MCF 10A (cell line): ENCODE results near the gene MPP1. TPM values are rescaled to one million over a fixed set of nuclear protein-coding genes. Genes with fewer than 3 reads are reported as not detected.

Experiments used
- BruUV-seq: library from RNA; stranded (reverse); fragments of 400-500 nt; replicated peaks from 2 replicates; lab custom pipeline; 2021; lab: Mats Ljungman, UMichigan
- CTCF ChIA-PET: fragments of 300-600 bp; sonication (Branson Sonifier 250); formaldehyde crosslinking; extraction: SDS; loops from one replicate; lab custom pipeline; 2021; ENCODE audit warnings: antibody characterized with exemption, inconsistent platforms; lab: Yijun Ruan, JAX
- POLR2A ChIA-PET: fragments of 300-600, 350-650 bp; sonication (Branson Sonifier 250); formaldehyde crosslinking; extraction: SDS; loops from one replicate; lab custom pipeline; 2020; ENCODE audit warnings: antibody characterized with exemption, inconsistent platforms; lab: Yijun Ruan, JAX
- DNase-seq: peaks from one replicate; pipeline ENCODE4 v3.0.0-alpha.2; 2018; ENCODE audit not compliant: unreplicated experiment
- H3K27ac Mint-ChIP-seq: one replicate; pipeline ENCODE4 v1.8.0; 2022; ENCODE audit warnings: mild to moderate bottlenecking, low read depth, mixed read lengths; ENCODE audit not compliant: unreplicated experiment
- H3K27me3 Mint-ChIP-seq: one replicate; pipeline ENCODE4 v1.8.0; 2022; ENCODE audit warnings: mixed read lengths; ENCODE audit not compliant: insufficient read depth, unreplicated experiment
- H3K36me3 Mint-ChIP-seq: one replicate; pipeline ENCODE4 v1.8.0; 2022; ENCODE audit warnings: mild to moderate bottlenecking, moderate library complexity, mixed read lengths; ENCODE audit not compliant: insufficient read depth, unreplicated experiment
- H3K4me1 Mint-ChIP-seq: one replicate; pipeline ENCODE4 v1.8.0; 2022; ENCODE audit warnings: mixed read lengths; ENCODE audit not compliant: insufficient read depth, unreplicated experiment
- H3K4me3 Mint-ChIP-seq: one replicate; pipeline ENCODE4 v1.8.0; 2022; ENCODE audit warnings: mild to moderate bottlenecking, moderate library complexity, mixed read lengths; ENCODE audit not compliant: unreplicated experiment
- H3K9me3 Mint-ChIP-seq: one replicate; pipeline ENCODE4 v1.8.0; 2022; ENCODE audit warnings: mixed read lengths; ENCODE audit not compliant: unreplicated experiment
- intact Hi-C: fragments of 100-400 bp; cut with micrococcal nuclease; formaldehyde crosslinking; loops from 2 replicates; pipeline ENCODE4 v1.14.1; 2022
- total RNA-seq: library from RNA; stranded (reverse); gene quantifications from 2 replicates; pipeline ENCODE4 v1.2.3, GENCODE V29; 2022
- TF ChIP-seq, protein P1 (sequence below): fragments of 200-600 bp; IDR thresholded peaks from one replicate; pipeline ENCODE4 v1.8.0; 2022; ENCODE audit warnings: antibody characterized with exemption, mild to moderate bottlenecking; ENCODE audit not compliant: unreplicated experiment

The MPP1 gene
- total RNA-seq, 1 experiment from 2014 or later = 11.8 TPM

DNA sequence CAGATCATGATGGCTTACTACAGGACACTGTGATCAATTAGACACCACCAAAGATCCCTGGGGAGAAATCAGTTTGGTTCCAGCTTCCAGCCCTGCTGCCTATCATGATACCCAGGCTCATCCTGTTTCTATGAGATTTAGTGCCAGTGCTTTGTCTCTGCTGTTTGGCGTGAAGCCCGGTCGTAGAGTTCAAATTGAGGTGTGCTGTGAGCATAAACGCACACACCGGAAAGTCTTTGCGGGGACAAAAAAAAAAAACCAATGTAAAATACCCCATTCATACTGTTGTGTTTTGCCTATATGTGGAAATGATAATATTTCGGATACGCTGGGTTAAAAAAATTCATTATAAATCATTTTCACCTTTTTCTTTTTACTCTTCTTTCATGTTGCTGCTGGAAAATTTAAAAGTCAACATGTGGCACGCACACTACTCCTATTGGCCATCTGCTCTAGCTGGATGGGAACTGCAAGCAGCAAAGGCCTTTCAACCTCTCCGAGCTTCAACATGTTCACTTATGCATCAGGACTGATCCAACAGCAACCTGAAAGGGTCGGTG, 43.2 kb downstream of the MPP1 start:
- Mint-ChIP-seq H3K9me3 (no peaks in the 10 kb centered on the region), H3K27me3 (peaks cover 12% of the 10 kb centered on the region), H3K4me3 (peak overlapping the region; percentile 79), H3K36me3 (peaks cover 25% of the 10 kb centered on the region), H3K4me1 (peaks cover 6% of the 10 kb centered on the region), H3K27ac (peak overlapping the region; percentile 79)
- TF ChIP-seq, protein P1, sequence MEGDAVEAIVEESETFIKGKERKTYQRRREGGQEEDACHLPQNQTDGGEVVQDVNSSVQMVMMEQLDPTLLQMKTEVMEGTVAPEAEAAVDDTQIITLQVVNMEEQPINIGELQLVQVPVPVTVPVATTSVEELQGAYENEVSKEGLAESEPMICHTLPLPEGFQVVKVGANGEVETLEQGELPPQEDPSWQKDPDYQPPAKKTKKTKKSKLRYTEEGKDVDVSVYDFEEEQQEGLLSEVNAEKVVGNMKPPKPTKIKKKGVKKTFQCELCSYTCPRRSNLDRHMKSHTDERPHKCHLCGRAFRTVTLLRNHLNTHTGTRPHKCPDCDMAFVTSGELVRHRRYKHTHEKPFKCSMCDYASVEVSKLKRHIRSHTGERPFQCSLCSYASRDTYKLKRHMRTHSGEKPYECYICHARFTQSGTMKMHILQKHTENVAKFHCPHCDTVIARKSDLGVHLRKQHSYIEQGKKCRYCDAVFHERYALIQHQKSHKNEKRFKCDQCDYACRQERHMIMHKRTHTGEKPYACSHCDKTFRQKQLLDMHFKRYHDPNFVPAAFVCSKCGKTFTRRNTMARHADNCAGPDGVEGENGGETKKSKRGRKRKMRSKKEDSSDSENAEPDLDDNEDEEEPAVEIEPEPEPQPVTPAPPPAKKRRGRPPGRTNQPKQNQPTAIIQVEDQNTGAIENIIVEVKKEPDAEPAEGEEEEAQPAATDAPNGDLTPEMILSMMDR = no peak
- TSS peak; percentile 88 for BruUV-seq
- intact Hi-C loops = loop anchor here (2.0 kb wide), 1 partner anchor 43 kb away; the partner anchor contains the start of gene MPP1
- CTCF ChIA-PET = interaction anchor here (0.7 to 1.4 kb wide), 3 partner anchors 14 to 24 kb away, joined by 3 to 5 read pairs (median 3); no protein-coding TSS in a partner anchor
- peak; percentile 33 for DNase-seq
- POLR2A ChIA-PET = interaction anchor here (0.6 to 4.6 kb wide), 10 partner anchors 8 to 134 kb away, joined by 3 to 45 read pairs (median 4); partner anchors contain the start of genes GAB3 and MPP1

DNA sequence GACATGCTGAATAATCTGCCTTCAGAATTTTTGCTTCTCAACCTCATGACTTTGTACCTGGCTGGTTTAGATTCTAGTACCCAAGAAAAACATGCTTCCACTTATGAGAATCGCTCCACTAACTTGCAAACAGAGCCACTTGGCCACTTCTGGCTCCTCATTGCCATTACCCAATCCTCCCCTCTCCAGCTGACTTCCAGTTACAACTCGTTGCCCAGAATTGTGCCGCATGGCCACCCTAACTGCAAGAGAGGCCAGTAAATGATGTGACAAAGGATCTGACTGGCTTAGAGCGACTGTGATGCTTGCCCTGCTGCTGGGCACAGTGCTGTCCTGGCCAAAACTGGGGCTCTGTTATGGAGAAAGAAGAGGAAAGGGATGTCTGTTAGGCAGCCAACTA, 46.6 kb downstream of the MPP1 start:
- TF ChIP-seq, protein P1 = no peak
- Mint-ChIP-seq H3K4me1 (no peaks in the 10 kb centered on the region), H3K4me3 (no peak overlapping the region), H3K27ac (no peak overlapping the region), H3K9me3 (no peaks in the 10 kb centered on the region), H3K36me3 (no peaks in the 10 kb centered on the region), H3K27me3 (no peaks in the 10 kb centered on the region)
- no TSS peak for BruUV-seq
- ChIA-PET POLR2A (no interaction called here), CTCF (interaction anchor here (1.4 kb wide), 1 partner anchor 10 kb away, joined by 3 read pairs; no protein-coding TSS in a partner anchor)
- no peak for DNase-seq
- intact Hi-C loops = no loop called here

DNA sequence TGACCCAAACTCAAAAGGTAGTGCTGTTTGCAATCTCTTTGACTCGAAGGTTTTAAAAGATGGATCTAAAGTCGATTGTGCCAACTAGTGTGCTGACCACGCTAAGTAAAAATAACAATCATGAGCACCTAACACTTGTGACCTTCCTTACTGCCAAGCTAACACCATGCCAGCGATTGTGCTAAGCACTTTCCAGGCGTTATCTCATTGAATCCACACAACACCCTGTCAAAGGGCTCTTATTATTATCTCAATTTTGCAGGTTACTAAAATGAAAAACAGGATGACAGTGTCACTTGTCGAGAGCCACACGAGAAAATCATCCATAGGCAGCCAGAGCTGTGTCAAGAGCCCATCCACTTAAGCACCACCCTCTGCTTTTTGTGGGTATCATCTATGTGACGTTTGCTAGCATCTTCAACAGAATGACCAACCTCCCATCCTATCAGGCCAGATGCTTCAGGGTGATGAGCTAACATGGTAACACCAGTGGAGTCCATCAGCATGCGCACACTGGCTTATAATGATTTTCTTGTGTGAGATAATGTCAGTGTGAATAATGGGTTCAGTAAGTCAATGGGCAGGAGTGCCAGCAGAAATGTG, 53.5 kb downstream of the MPP1 start:
- TF ChIP-seq, protein P1 = no peak
- intact Hi-C loops = no loop called here
- Mint-ChIP-seq H3K36me3 (no peaks in the 10 kb centered on the region), H3K4me1 (no peaks in the 10 kb centered on the region), H3K27ac (no peak overlapping the region), H3K27me3 (peaks cover 14% of the 10 kb centered on the region), H3K4me3 (peak overlapping the region; percentile 55), H3K9me3 (no peaks in the 10 kb centered on the region)
- no peak for DNase-seq
- BruUV-seq = no TSS peak
- ChIA-PET CTCF (interaction anchor here (0.6 to 4.4 kb wide), 5 partner anchors 26 to 83 kb away, joined by 3 to 31 read pairs (median 4); partner anchors contain the start of gene SMIM9), POLR2A (interaction anchor here (2.0 kb wide), 1 partner anchor 17 kb away, joined by 6 read pairs; no protein-coding TSS in a partner anchor)

DNA sequence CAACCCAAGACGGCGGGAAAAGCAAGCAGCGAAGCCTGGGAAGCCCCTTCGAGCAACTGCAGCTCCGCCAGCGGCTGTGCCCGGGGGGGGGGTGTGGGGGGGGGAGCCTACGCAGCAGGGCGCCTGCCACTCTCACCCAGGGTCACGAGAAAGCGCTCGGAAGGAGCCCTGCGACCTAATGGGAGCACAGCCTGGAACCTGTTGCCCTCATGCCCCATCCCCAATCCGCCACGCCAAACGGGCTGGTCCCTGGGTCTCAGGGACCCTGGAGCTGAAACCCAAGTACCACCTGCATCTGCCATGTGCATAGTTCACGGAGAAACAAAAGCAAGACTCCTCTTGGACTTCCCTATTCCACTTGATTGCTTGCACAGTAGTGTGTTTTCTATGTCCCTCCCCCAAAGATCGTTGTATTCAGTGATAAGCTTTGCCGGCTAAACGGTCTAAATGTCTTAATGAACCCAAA, 54.0 kb downstream of the MPP1 start:
- Mint-ChIP-seq H3K4me1 (no peaks in the 10 kb centered on the region), H3K27me3 (peaks cover 14% of the 10 kb centered on the region), H3K9me3 (no peaks in the 10 kb centered on the region), H3K4me3 (peak overlapping the region; percentile 55), H3K36me3 (no peaks in the 10 kb centered on the region), H3K27ac (no peak overlapping the region)
- no TSS peak for BruUV-seq
- intact Hi-C loops = no loop called here
- ChIA-PET POLR2A (interaction anchor here (2.0 to 5.2 kb wide), 3 partner anchors 11 to 21 kb away, joined by 6 to 37 read pairs (median 18); partner anchors contain the start of gene DKC1), CTCF (interaction anchor here (0.6 to 4.4 kb wide), 4 partner anchors 27 to 89 kb away, joined by 3 to 31 read pairs (median 17); no protein-coding TSS in a partner anchor)
- DNase-seq = no peak
- TF ChIP-seq, protein P1 = no peak
